ENCODE measurements around the gene ELOVL6. TPM values are rescaled to one million over a fixed set of nuclear protein-coding genes. Genes with fewer than 3 reads are reported as not detected.

The ELOVL6 gene
- total RNA-seq, 1 experiment from 2014 or later = 38.7 TPM

GRCh38 chr4:110137829-110138228, 60.6 kb downstream of the ELOVL6 start:
- ChIA-PET POLR2A (no interaction called here), RAD21 (ENCODE audit: low non-redundant PET in 1 of 2, low total read pairs in 2 of 2, uncharacterized antibody in 2 of 2, unreplicated experiment in 2 of 2) (no interaction called here), CTCF (no interaction called here)
- no peak overlapping the region for H2AFZ ChIP-seq (ENCODE audit: low read depth, low read length, poor library complexity, severe bottlenecking)
- no peak for ATAC-seq
- no peaks in the 10 kb centered on the region for H4K20me1 ChIP-seq (ENCODE audit: insufficient read depth)
- H3K4me1 ChIP-seq (ENCODE audit: control insufficient read depth in 1 of 2, insufficient read depth in 2 of 2, low read length in 2 of 2) = no peaks in the 10 kb centered on the region
- H3K4me3 ChIP-seq (replicated peaks in 1 of 2; ENCODE audit: low read depth in 1 of 2, low read length in 2 of 2) = no peak overlapping the region
- no peak for DNase-seq (ENCODE audit: low read depth, low spot score)
- H3K9me3 ChIP-seq (ENCODE audit: control insufficient read depth in 1 of 2, insufficient read depth in 1 of 2, low read depth in 1 of 2, low read length in 2 of 2) = no peaks in the 10 kb centered on the region
- TF ChIP-seq REST (IDR thresholded peaks at IDR 0.05; ENCODE audit: low read depth) (no peak), TCF7L2 (IDR thresholded peaks at IDR 0.05; ENCODE audit: borderline replicate concordance, extremely low read depth, insufficient read depth, insufficient read length) (no peak), RAD21 (IDR thresholded peaks at IDR 0.05; ENCODE audit: low read depth) (no peak), ELF1 (IDR thresholded peaks at IDR 0.05; ENCODE audit: borderline replicate concordance, low read depth) (no peak), SP1 (IDR thresholded peaks at IDR 0.05; ENCODE audit: low read depth) (no peak), CTCF (IDR thresholded peaks at IDR 0.05 in 2 of 3, conservative IDR thresholded peaks at IDR 0.05 in 1 of 3; ENCODE audit: borderline replicate concordance in 1 of 3, insufficient read depth in 1 of 3, low read depth in 2 of 3, low read length in 2 of 3) (no peak), SRF (IDR thresholded peaks at IDR 0.05; ENCODE audit: low read depth) (no peak), MAX (IDR thresholded peaks at IDR 0.05) (no peak), ZNF274 (IDR thresholded peaks at IDR 0.05; ENCODE audit: low read depth, low read length) (no peak), SIN3A (IDR thresholded peaks at IDR 0.05; ENCODE audit: low read depth) (no peak), POLR2A (IDR thresholded peaks at IDR 0.05; ENCODE audit: borderline replicate concordance, extremely low read depth, insufficient read depth, insufficient read length) (no peak)
- no peaks in the 10 kb centered on the region for H3K36me3 ChIP-seq (ENCODE audit: control insufficient read depth in 1 of 2, insufficient read depth in 2 of 2, low read length in 2 of 2)
- BruUV-seq (replicated peaks) = no TSS peak
- H3K79me2 ChIP-seq (ENCODE audit: insufficient read depth, low read length) = no peaks in the 10 kb centered on the region
- H3K9me2 ChIP-seq (ENCODE audit: insufficient read depth) = no peaks in the 10 kb centered on the region
- no peak overlapping the region for H3K4me2 ChIP-seq (ENCODE audit: low read length)
- H3K27ac ChIP-seq (ENCODE audit: low read depth, low read length) = no peak overlapping the region
- H3K9ac ChIP-seq (ENCODE audit: low read length) = no peak overlapping the region
- H3K27me3 ChIP-seq (ENCODE audit: insufficient read depth, low read length) = no peaks in the 10 kb centered on the region
- intact Hi-C loops (cut with micrococcal nuclease) = no loop called here
